Left lung (tissue), 10 donors: ENCODE results near the gene ANTXRL. TPM values are rescaled to one million over a fixed set of nuclear protein-coding genes. Genes with fewer than 3 reads are reported as not detected.
"Not testable (repeated sequence)": the region's sequence is repeated elsewhere in the genome, so short reads cannot be mapped to it uniquely, and the experiment has no call there.

Source experiments
- ATAC-seq: fragments of 200-7000 bp; cut with Tn5 transposase; one replicate; pipeline ENCODE4 v1.9.1; 2020; ENCODE audit warnings: moderate library complexity
- DNase-seq, 4 donors: peaks; one replicate each; pipeline ENCODE4 v3.0.0-alpha.2; 2013 to 2020
- H3K27ac ChIP-seq, 2 donors: fragments of 200-600 bp; sonication (generic) in 1 of 2; one replicate each; pipeline versions ENCODE4 v1.5.0 to v1.8.0; 2020 to 2021
- H3K27me3 ChIP-seq, 2 donors: fragments of 200-600 bp; sonication (generic) in 1 of 2; one replicate each; pipeline versions ENCODE4 v1.5.0 to v1.8.0; 2020 to 2021
- H3K36me3 ChIP-seq, 2 donors: fragments of 200-600 bp; sonication (generic) in 1 of 2; one replicate each; pipeline versions ENCODE4 v1.5.0 to v1.8.0; 2020 to 2021
- H3K4me1 ChIP-seq, 2 donors: fragments of 200-600 bp; one replicate each; pipeline ENCODE4 v1.8.0; 2021
- H3K4me3 ChIP-seq, 2 donors: fragments of 200-600 bp; sonication (generic) in 1 of 2; one replicate each; pipeline versions ENCODE4 v1.5.0 to v1.8.0; 2020 to 2021; ENCODE audit warnings: mild to moderate bottlenecking in 1 of 2
- H3K9me3 ChIP-seq, 2 donors: fragments of 200-600 bp; sonication (generic) in 1 of 2; one replicate each; pipeline versions ENCODE4 v1.5.0 to v1.8.0; 2020 to 2021
- CTCF ChIP-seq, 2 donors: fragments of 200-600 bp; sonication (generic) in 1 of 2; IDR thresholded peaks; one replicate each; pipeline versions ENCODE4 v1.5.0 to v1.8.0; 2021; ENCODE audit warnings: antibody characterized with exemption in 2 of 2
- intact Hi-C, 2 donors: fragments of 100-400 bp; cut with DNase I; formaldehyde crosslinking; loops; one replicate each; pipeline versions ENCODE4 v1.11.2 to v1.14.2; 2022
- polyA plus RNA-seq, 6 donors: library from polyadenylated mRNA; unstranded; fragments of 120-200 nt; gene quantifications; one replicate each; pipeline ENCODE4 v1.2.1, GENCODE V29; 2013; ENCODE audit not compliant: insufficient read length in 6 of 6
- total RNA-seq, 2 donors: library from RNA; stranded (reverse); fragmentation: NEBNext Ultra II Directional; extraction: Animal tissue kit (Norgen Biotek cat#: 25700); gene quantifications; one replicate each; pipeline ENCODE4 v1.2.1, GENCODE V29; 2021
- donor health status: DM: no; HTN: yes; CAD: no.
- donor health status: DM: no; HTN: no; CAD: no.

ANTXRL gene
- total and polyA plus RNA-seq, 8 donors = not detected

- no peak overlapping the region for H3K4me3 ChIP-seq
- intact Hi-C loops = no loop called here
- TF ChIP-seq CTCF (IDR thresholded peaks at IDR 0.05) = no peak
- DNase-seq (no peak), ATAC-seq (no peak)
- no peaks in the 10 kb centered on the region for H3K4me1 ChIP-seq
- no peaks in the 10 kb centered on the region for H3K9me3 ChIP-seq
- no peak overlapping the region for H3K27ac ChIP-seq
- H3K36me3 ChIP-seq = no peaks in the 10 kb centered on the region
- no peaks in the 10 kb centered on the region for H3K27me3 ChIP-seq
Measured at GRCh38 chr10:46248651-46249146, 38.1 kb upstream of the ANTXRL start.

GRCh38 chr10:46249617-46250344 is 37.0 kb upstream of the ANTXRL start:
- H3K36me3 ChIP-seq, H3K4me3 ChIP-seq, H3K27me3 ChIP-seq, intact Hi-C loops, H3K27ac ChIP-seq, H3K4me1 ChIP-seq, H3K9me3 ChIP-seq, DNase-seq, ATAC-seq: not testable (repeated sequence)

- H3K27me3 ChIP-seq = no peaks in the 10 kb centered on the region
- no peaks in the 10 kb centered on the region for H3K4me1 ChIP-seq
- H3K4me3 ChIP-seq = no peak overlapping the region
- no peak for TF ChIP-seq CTCF (IDR thresholded peaks at IDR 0.05)
- H3K9me3 ChIP-seq = no peaks in the 10 kb centered on the region
- DNase-seq (no peak), ATAC-seq (no peak)
- H3K36me3 ChIP-seq = no peaks in the 10 kb centered on the region
- no peak overlapping the region for H3K27ac ChIP-seq
- intact Hi-C loops = no loop called here
Measured at GRCh38 chr10:46250481-46250880, 36.3 kb upstream of the ANTXRL start.

- no peak for TF ChIP-seq CTCF (IDR thresholded peaks at IDR 0.05)
- intact Hi-C loops = no loop called here
- Histone ChIP-seq H3K9me3 (no peaks in the 10 kb centered on the region), H3K4me3 (no peak overlapping the region), H3K27ac (no peak overlapping the region), H3K4me1 (no peaks in the 10 kb centered on the region), H3K27me3 (no peaks in the 10 kb centered on the region), H3K36me3 (no peaks in the 10 kb centered on the region)
- ATAC-seq (no peak), DNase-seq (no peak)
Measured at GRCh38 chr10:46250898-46251856, 35.6 kb upstream of the ANTXRL start.

GRCh38 chr10:46251857-46252847 is 34.6 kb upstream of the ANTXRL start:
- ATAC-seq = no peak
- H3K27me3 ChIP-seq = no peaks in the 10 kb centered on the region
- TF ChIP-seq CTCF (IDR thresholded peaks at IDR 0.05) = no peak
- no peaks in the 10 kb centered on the region for H3K36me3 ChIP-seq
- no peak overlapping the region for H3K27ac ChIP-seq
- intact Hi-C loops = no loop called here
- H3K9me3 ChIP-seq = no peaks in the 10 kb centered on the region
- DNase-seq = no peak
- no peak overlapping the region for H3K4me3 ChIP-seq
- H3K4me1 ChIP-seq = no peaks in the 10 kb centered on the region
